GM10248 (cell line): Measurements from ENCODE around the gene PXMP2.

ENCODE experiments used
- CTCF ChIA-PET: fragments of 300-600 bp; sonication (Branson Sonifier 250); formaldehyde crosslinking; extraction: SDS; loops from one replicate; lab custom pipeline; 2021; ENCODE audit warnings: antibody characterized with exemption; lab: Yijun Ruan, JAX
- POLR2A ChIA-PET: fragments of 350-650 bp; sonication (Branson Sonifier 250); formaldehyde crosslinking; extraction: SDS; loops from one replicate; lab custom pipeline; 2020; ENCODE audit warnings: antibody characterized with exemption; lab: Yijun Ruan, JAX
- DNase-seq: peaks from one replicate; pipeline ENCODE4 v3.0.0; 2012; ENCODE audit errors: extremely low spot score
- CTCF ChIP-seq: IDR thresholded peaks from 2 replicates; pipeline ENCODE4 v1.5.1; 2012; ENCODE audit warnings: mild to moderate bottlenecking, low read depth; ENCODE audit errors: extremely low read depth, missing control alignments, control extremely low read depth

PXMP2 gene

DNA sequence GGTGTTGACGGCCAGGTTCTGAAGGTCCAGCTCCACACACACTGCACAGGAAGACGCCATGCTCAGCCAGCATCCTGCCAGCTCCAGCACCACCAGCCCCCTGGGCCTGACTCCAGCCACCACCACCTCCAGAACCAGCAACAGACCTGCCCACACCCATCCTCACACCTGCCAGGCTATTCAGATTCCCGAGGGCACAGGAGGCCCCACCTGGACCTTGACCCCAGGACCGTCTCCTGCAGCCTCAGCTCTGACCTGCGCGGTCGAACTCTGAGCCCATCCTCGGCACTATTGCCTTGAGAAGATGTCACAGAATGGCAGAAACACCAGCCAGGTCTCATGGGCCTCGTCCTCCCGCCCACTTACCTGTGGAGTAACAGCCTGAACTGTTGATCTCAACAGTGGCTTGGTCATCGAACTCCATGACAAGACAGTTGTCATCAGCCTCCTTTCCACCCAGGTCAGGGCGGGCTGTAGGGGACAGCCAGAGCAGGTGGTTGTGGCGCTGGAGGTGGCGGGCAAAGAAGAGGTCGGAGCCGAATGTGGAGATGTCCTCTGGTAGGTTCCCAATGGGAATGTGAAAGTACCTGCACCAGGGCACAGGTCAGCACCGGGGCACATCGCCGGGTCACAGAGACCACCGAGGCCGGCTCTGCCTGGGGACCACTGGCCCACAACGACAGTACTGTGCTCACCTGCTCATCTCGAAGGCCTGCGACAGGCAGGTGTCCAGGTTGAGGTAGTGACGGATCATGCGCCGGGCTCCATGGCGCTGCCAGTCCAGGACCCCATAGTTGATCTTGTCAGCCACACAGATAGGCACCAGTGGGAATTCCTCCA is 45.4 kb upstream of the PXMP2 start:
- CTCF ChIA-PET, result interaction anchor here (1.0 kb wide), 1 partner anchor 25 kb away, joined by 3 read pairs; no protein-coding TSS in a partner anchor

DNA sequence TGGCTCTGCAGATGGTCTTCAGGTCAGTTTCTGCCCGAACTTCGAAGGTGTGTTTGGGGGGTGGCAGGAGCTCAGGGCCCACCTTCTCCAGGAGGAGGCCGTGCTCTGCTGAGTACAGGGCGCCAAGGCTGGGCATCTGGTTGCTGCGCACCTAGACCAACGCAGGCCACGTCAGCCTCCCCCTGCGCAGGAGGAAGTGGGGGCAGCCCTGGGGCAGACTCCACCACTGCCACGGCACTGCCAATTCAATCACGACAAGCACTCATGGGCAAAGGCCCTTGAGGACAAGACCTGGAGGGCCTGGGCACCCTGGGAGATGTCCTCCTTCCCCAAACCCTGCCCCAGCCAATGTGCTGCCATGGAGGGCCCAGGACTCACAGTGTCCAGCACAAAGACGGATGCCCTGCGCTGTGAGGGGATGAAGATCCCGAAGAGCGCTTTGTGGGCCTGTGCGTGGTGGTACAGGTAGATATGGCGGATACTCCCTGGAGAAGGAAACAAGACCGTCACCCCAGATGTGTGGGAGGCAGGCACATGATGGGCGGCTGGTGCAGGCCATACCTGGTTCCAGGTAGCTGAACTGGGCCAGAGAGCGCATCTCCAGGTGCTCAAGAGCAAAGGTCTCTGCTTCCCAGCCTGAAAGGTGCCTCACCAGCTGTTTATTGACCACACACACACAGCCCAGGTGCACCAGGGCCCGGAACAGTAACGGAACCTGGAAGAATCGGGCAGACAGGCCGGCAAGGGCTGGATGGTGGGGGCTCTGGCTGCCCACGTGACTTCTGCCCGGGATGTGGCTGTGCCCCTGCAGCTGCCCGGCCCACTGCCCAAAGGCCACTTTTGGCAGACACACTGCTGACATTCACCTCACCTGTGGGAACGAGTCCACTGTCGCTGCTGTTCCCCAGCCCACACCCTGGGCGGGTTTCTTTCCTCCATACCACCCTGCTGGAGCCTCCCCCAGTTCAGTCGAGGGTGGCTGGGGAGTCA is 44.2 kb upstream of the PXMP2 start:
- no peak for DNase-seq
- POLR2A ChIA-PET, result no interaction called here
- CTCF ChIA-PET, result no interaction called here
- TF ChIP-seq CTCF, result no peak

More for the DNA sequence above, 45.4 kb upstream of the PXMP2 start:
- no peak for DNase-seq
- POLR2A ChIA-PET, result no interaction called here
- no peak for TF ChIP-seq CTCF

- CTCF ChIA-PET, result interaction anchor here (1.8 kb wide), 1 partner anchor 11 kb away, joined by 5 read pairs; no protein-coding TSS in a partner anchor
These were observed 40.5 kb upstream of the PXMP2 start for GRCh38 chr12:132646850-132647249.

GRCh38 chr12:132647858-132648257 is 39.5 kb upstream of the PXMP2 start:
- CTCF ChIA-PET, result interaction anchor here (1.4 kb wide), 2 partner anchors 12 to 33 kb away, joined by 3 read pairs; no protein-coding TSS in a partner anchor
- TF ChIP-seq CTCF, result no peak
- POLR2A ChIA-PET, result no interaction called here
- DNase-seq, result no peak

More at GRCh38 chr12:132646850-132647249, 40.5 kb upstream of the PXMP2 start:
- DNase-seq, result no peak
- no peak for TF ChIP-seq CTCF
- POLR2A ChIA-PET, result no interaction called here

- DNase-seq, result no peak
- ChIA-PET CTCF (interaction anchor here (1.4 to 2.6 kb wide), 3 partner anchors 10 to 34 kb away, joined by 3 to 11 read pairs (median 3); no protein-coding TSS in a partner anchor), POLR2A (no interaction called here)
- no peak for TF ChIP-seq CTCF
These were observed 38.7 kb upstream of the PXMP2 start for GRCh38 chr12:132648616-132649225.
